DOHH2 (cell line): ENCODE measurements around the gene CCDC102A.

Experiments used
- H3F3A ChIP-seq: fragments of 200-600 bp; sonication (generic), shearing (Covaris generic); 2 replicates; pipeline ENCODE4 v1.6.0; 2016; ENCODE audit warnings: antibody characterized with exemption, mild to moderate bottlenecking; ENCODE audit not compliant: control insufficient read depth, insufficient read depth
- H3K27ac ChIP-seq: fragments of 200-600 bp; sonication (generic); 2 replicates; pipeline ENCODE4 v1.5.1; 2014; ENCODE audit warnings: low read depth, mild to moderate bottlenecking, low read length, moderate library complexity
- H3K27me3 ChIP-seq: fragments of 200-600 bp; sonication (generic); 2 replicates; pipeline ENCODE4 v1.6.1; 2014; ENCODE audit warnings: mild to moderate bottlenecking, low read length, mixed read lengths; ENCODE audit not compliant: control insufficient read depth
- H3K36me3 ChIP-seq: fragments of 200-600 bp; sonication (generic); 2 replicates; pipeline ENCODE4 v1.6.1; 2014; ENCODE audit warnings: mild to moderate bottlenecking, low read length, moderate library complexity, mixed read lengths; ENCODE audit not compliant: control insufficient read depth
- H3K4me1 ChIP-seq: fragments of 200-600 bp; sonication (generic); 2 replicates; pipeline ENCODE4 v1.6.1; 2014; ENCODE audit warnings: mild to moderate bottlenecking, low read length, mixed read lengths; ENCODE audit not compliant: control insufficient read depth
- H3K4me2 ChIP-seq: fragments of 200-600 bp; sonication (generic); 2 replicates; pipeline ENCODE4 v1.6.0; 2014; ENCODE audit warnings: mild to moderate bottlenecking, low read length, moderate library complexity
- H3K4me3 ChIP-seq: fragments of 200-600 bp; sonication (generic); 2 replicates; pipeline ENCODE4 v1.5.1; 2014; ENCODE audit warnings: mild to moderate bottlenecking, low read length, mixed read lengths
- H3K79me2 ChIP-seq: fragments of 200-600 bp; sonication (generic); 2 replicates; pipeline ENCODE4 v1.6.1; 2014; ENCODE audit warnings: mild to moderate bottlenecking, low read length, mixed read lengths; ENCODE audit not compliant: control insufficient read depth
- H3K9me2 ChIP-seq: fragments of 200-600 bp; sonication (generic); replicated peaks from 2 replicates; pipeline ENCODE4 v1.6.1; 2014; ENCODE audit warnings: mild to moderate bottlenecking, low read length, mixed read lengths; ENCODE audit not compliant: control insufficient read depth
- H3K9me3 ChIP-seq: fragments of 200-600 bp; sonication (generic); 2 replicates; pipeline ENCODE4 v1.6.1; 2014; ENCODE audit warnings: antibody characterized with exemption, low read length, mixed read lengths; ENCODE audit not compliant: control insufficient read depth, insufficient read depth
- H4K20me1 ChIP-seq: fragments of 200-600 bp; sonication (generic); 2 replicates; pipeline ENCODE4 v1.6.0; 2014; ENCODE audit warnings: low read depth, mild to moderate bottlenecking, antibody characterized with exemption, low read length, moderate library complexity; ENCODE audit not compliant: control insufficient read depth, insufficient read depth
- EZH2phosphoT487 ChIP-seq: fragments of 200-600 bp; sonication (generic); IDR thresholded peaks from 2 replicates; pipeline ENCODE4 v1.6.1; 2017; ENCODE audit warnings: borderline replicate concordance, mild to moderate bottlenecking, antibody characterized with exemption, low read length, moderate library complexity, mixed read lengths
- TF ChIP-seq, protein P1 (sequence below): fragments of 200-600 bp; sonication (generic); IDR thresholded peaks from one replicate; pipeline ENCODE4 v1.5.1; 2014; ENCODE audit warnings: antibody characterized with exemption, mild to moderate bottlenecking, low read depth, low read length; ENCODE audit not compliant: poor library complexity, severe bottlenecking

The CCDC102A gene

GRCh38 chr16:57516773-57517172 is 19.6 kb downstream of the CCDC102A start:
- Histone ChIP-seq H3K4me2 (no peak overlapping the region), H3K36me3 (no peaks in the 10 kb centered on the region; the same call in 1 of the 2 replicates), H3K27me3 (no peaks in the 10 kb centered on the region), H4K20me1 (no peaks in the 10 kb centered on the region), H3K9me3 (no peaks in the 10 kb centered on the region), H3K27ac (no peak overlapping the region), H3K4me1 (peaks cover 3% of the 10 kb centered on the region), H3F3A (no peaks in the 10 kb centered on the region), H3K79me2 (no peaks in the 10 kb centered on the region), H3K4me3 (no peak overlapping the region), H3K9me2 (no peaks in the 10 kb centered on the region)
- TF ChIP-seq, protein P1, sequence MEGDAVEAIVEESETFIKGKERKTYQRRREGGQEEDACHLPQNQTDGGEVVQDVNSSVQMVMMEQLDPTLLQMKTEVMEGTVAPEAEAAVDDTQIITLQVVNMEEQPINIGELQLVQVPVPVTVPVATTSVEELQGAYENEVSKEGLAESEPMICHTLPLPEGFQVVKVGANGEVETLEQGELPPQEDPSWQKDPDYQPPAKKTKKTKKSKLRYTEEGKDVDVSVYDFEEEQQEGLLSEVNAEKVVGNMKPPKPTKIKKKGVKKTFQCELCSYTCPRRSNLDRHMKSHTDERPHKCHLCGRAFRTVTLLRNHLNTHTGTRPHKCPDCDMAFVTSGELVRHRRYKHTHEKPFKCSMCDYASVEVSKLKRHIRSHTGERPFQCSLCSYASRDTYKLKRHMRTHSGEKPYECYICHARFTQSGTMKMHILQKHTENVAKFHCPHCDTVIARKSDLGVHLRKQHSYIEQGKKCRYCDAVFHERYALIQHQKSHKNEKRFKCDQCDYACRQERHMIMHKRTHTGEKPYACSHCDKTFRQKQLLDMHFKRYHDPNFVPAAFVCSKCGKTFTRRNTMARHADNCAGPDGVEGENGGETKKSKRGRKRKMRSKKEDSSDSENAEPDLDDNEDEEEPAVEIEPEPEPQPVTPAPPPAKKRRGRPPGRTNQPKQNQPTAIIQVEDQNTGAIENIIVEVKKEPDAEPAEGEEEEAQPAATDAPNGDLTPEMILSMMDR = no peak
- TF ChIP-seq EZH2phosphoT487 = no peak

- H3K27me3 ChIP-seq = no peaks in the 10 kb centered on the region
- no peaks in the 10 kb centered on the region for H3F3A ChIP-seq
- H3K4me3 ChIP-seq = no peak overlapping the region
- H3K9me2 ChIP-seq = no peaks in the 10 kb centered on the region
- H3K79me2 ChIP-seq = no peaks in the 10 kb centered on the region
- no peaks in the 10 kb centered on the region for H3K9me3 ChIP-seq
- H3K4me2 ChIP-seq = no peak overlapping the region
- no peaks in the 10 kb centered on the region for H4K20me1 ChIP-seq
- H3K4me1 ChIP-seq = peaks cover 3% of the 10 kb centered on the region; the same call in 1 of the 2 replicates
- no peaks in the 10 kb centered on the region; the same call in 1 of the 2 replicates for H3K36me3 ChIP-seq
- no peak overlapping the region for H3K27ac ChIP-seq
- TF ChIP-seq, protein P1 = no peak
- no peak for TF ChIP-seq EZH2phosphoT487
Measured at GRCh38 chr16:57516176-57516725, 20.1 kb downstream of the CCDC102A start.

DNA sequence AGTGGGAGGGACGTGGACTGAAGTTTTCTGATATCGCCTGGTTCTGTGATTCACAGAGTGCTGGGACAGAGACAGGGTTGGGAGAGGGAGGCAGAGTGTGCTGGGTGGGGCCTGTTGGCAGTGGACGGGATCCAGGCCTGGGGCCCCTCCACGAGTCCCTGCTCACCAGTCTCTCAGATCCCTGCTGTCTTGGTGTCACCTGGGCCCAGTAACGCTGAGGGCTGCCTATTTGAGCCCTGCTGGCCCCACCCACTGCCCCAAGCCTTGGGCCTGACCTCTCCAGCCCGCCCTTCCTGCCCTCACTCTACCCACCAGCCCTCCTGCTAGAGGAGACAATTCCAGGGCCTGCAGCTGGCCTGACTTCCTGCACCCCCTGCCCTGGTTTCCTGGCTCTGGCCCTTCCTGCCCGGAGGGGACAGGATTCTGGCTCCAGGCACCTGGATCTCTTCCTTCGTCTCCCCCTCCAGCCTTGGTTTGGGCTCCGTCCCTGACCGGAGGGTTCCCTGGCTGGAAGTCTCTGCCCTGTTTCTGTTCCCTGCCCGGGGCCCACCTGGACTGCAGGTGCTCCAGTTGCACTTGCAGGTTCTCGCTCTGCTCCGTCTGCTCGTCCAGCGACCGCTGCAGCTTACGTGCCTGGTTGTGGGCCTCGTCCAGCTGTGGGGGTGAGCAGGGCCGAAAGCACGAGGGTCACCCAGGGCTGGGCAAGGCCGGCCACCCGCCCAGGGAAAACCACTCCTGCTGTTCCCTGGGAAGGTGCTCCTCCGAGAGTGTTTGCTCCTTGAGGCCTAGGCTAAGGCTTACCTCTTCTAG is 21.4 kb downstream of the CCDC102A start:
- no peaks in the 10 kb centered on the region for H4K20me1 ChIP-seq
- no peaks in the 10 kb centered on the region for H3K27me3 ChIP-seq
- H3K4me2 ChIP-seq = no peak overlapping the region
- H3K9me3 ChIP-seq = no peaks in the 10 kb centered on the region
- TF ChIP-seq, protein P1 = no peak
- TF ChIP-seq EZH2phosphoT487 = no peak
- H3K27ac ChIP-seq = no peak overlapping the region
- no peaks in the 10 kb centered on the region for H3K9me2 ChIP-seq
- H3K79me2 ChIP-seq = no peaks in the 10 kb centered on the region
- no peak overlapping the region for H3K4me3 ChIP-seq
- peaks cover 1% of the 10 kb centered on the region; the same call in 1 of the 2 replicates for H3K4me1 ChIP-seq
- no peaks in the 10 kb centered on the region; the same call in 1 of the 2 replicates for H3K36me3 ChIP-seq
- no peaks in the 10 kb centered on the region for H3F3A ChIP-seq
